Suppressor macrophage (primary cell): ENCODE results near the gene PHPT1.
"Not testable (repeated sequence)": the region's sequence is repeated elsewhere in the genome, so short reads cannot be mapped to it uniquely, and the experiment has no call there.

Source experiments
- DNase-seq, 4 experiments: peaks; one replicate each; pipeline ENCODE4 v3.0.0-alpha.2; 2020 to 2022

Gene PHPT1

GRCh38 chr9:136823136-136824046 lies 25.8 kb upstream of the PHPT1 start:
- DNase-seq = no peak

- no peak for DNase-seq
Measured at GRCh38 chr9:136824496-136825225, 24.5 kb upstream of the PHPT1 start.

- DNase-seq = no peak
Measured at GRCh38 chr9:136825295-136826187, 23.7 kb upstream of the PHPT1 start.

GRCh38 chr9:136826188-136826541 lies 23.0 kb upstream of the PHPT1 start:
- DNase-seq = no peak

GRCh38 chr9:136826703-136827582 lies 22.3 kb upstream of the PHPT1 start:
- no peak for DNase-seq

GRCh38 chr9:136827794-136828473 lies 21.3 kb upstream of the PHPT1 start:
- no peak for DNase-seq

- DNase-seq = no peak
Measured at GRCh38 chr9:136828474-136829140, 20.6 kb upstream of the PHPT1 start.

GRCh38 chr9:136829412-136829811 lies 19.8 kb upstream of the PHPT1 start:
- no peak for DNase-seq

- no peak for DNase-seq
Measured at GRCh38 chr9:136829981-136830885, 19.0 kb upstream of the PHPT1 start.

GRCh38 chr9:136831002-136831719 lies 18.0 kb upstream of the PHPT1 start:
- DNase-seq = no peak

GRCh38 chr9:136831720-136832104 lies 17.5 kb upstream of the PHPT1 start:
- DNase-seq = no peak

- DNase-seq = no peak
Measured at GRCh38 chr9:136832581-136832980, 16.6 kb upstream of the PHPT1 start.

- not testable (repeated sequence) for DNase-seq
Measured at GRCh38 chr9:136833381-136834048, 15.7 kb upstream of the PHPT1 start.

GRCh38 chr9:136835162-136835931 lies 13.9 kb upstream of the PHPT1 start:
- no peak for DNase-seq

- no peak for DNase-seq
Measured at GRCh38 chr9:136835932-136836904, 13.0 kb upstream of the PHPT1 start.
